Hematopoietic multipotent progenitor cell (in vitro differentiated cells): Measurements from ENCODE around the gene OR1F1. TPM values are rescaled to one million over a fixed set of nuclear protein-coding genes. Genes with fewer than 3 reads are reported as not detected.
"Not testable (repeated sequence)": the region's sequence is repeated elsewhere in the genome, so short reads cannot be mapped to it uniquely, and the experiment has no call there.

ENCODE experiments used
- DNase-seq, 3 donors: peaks; one replicate each; pipeline ENCODE4 v3.0.0-alpha.2; 2011 to 2015; ENCODE audit warnings: low read depth in 2 of 3, low spot score in 2 of 3
- total RNA-seq: library from RNA; depleted of rRNA; stranded (reverse); fragments of >200 nt; gene quantifications from one replicate; pipeline ENCODE4 v1.2.3, GENCODE V29; 2012

Gene OR1F1
- not detected for total RNA-seq

- DNase-seq = peak in 1 of 3 donors; percentile 54
These were observed at the start of gene OR1F1 for GRCh38 chr16:3187798-3188674. TSS of gene OR1F1 (plus strand) at chr16:3188204.

GRCh38 chr16:3138342-3138741 is 49.7 kb upstream of the OR1F1 start:
- no peak for DNase-seq

- DNase-seq = no peak
These were observed 49.1 kb upstream of the OR1F1 start for GRCh38 chr16:3138823-3139426.

- not testable (repeated sequence) for DNase-seq
These were observed 48.4 kb upstream of the OR1F1 start for GRCh38 chr16:3139561-3139960.

- DNase-seq = no peak
These were observed 47.2 kb upstream of the OR1F1 start for GRCh38 chr16:3140603-3141427.

- no peak for DNase-seq
These were observed 46.2 kb upstream of the OR1F1 start for GRCh38 chr16:3141781-3142311.

GRCh38 chr16:3142327-3142726 is 45.7 kb upstream of the OR1F1 start:
- no peak for DNase-seq

GRCh38 chr16:3142770-3143169 is 45.2 kb upstream of the OR1F1 start:
- no peak for DNase-seq

GRCh38 chr16:3143189-3143588 is 44.8 kb upstream of the OR1F1 start:
- no peak for DNase-seq

- DNase-seq = no peak
These were observed 44.2 kb upstream of the OR1F1 start for GRCh38 chr16:3143598-3144320.

GRCh38 chr16:3144321-3144983 is 43.6 kb upstream of the OR1F1 start:
- DNase-seq = no peak

GRCh38 chr16:3145151-3145550 is 42.9 kb upstream of the OR1F1 start:
- DNase-seq = no peak

GRCh38 chr16:3145660-3146059 is 42.3 kb upstream of the OR1F1 start:
- DNase-seq = no peak

- no peak for DNase-seq
These were observed 40.8 kb upstream of the OR1F1 start for GRCh38 chr16:3147046-3147756.

GRCh38 chr16:3147757-3148104 is 40.3 kb upstream of the OR1F1 start:
- DNase-seq = no peak

- DNase-seq = no peak
These were observed 39.5 kb upstream of the OR1F1 start for GRCh38 chr16:3148256-3149192.

GRCh38 chr16:3149193-3149530 is 38.8 kb upstream of the OR1F1 start:
- DNase-seq = no peak

GRCh38 chr16:3149630-3150345 is 38.2 kb upstream of the OR1F1 start:
- peak in 2 of 3 donors; percentile 78 to 81 for DNase-seq
